SKM-1 treated with dmso at 0.1 percent for 144 hours (cell line): Measurements from ENCODE around the gene RCBTB1.
"Not testable (repeated sequence)": the region's sequence is repeated elsewhere in the genome, so short reads cannot be mapped to it uniquely, and the experiment has no call there.

Experiments used
- DNase-seq: peaks from one replicate; lab custom pipeline; 2025; ENCODE audit not compliant: unreplicated experiment; lab: John Stamatoyannopoulos, UW

RCBTB1 gene

GRCh38 chr13:49606747-49607648 is 21.6 kb upstream of the RCBTB1 start:
- DNase-seq: peak; percentile 88

GRCh38 chr13:49604570-49604969 is 19.2 kb upstream of the RCBTB1 start:
- DNase-seq: no peak

- DNase-seq: not testable (repeated sequence)
These were observed 17.3 kb upstream of the RCBTB1 start for GRCh38 chr13:49602615-49603014.

DNA sequence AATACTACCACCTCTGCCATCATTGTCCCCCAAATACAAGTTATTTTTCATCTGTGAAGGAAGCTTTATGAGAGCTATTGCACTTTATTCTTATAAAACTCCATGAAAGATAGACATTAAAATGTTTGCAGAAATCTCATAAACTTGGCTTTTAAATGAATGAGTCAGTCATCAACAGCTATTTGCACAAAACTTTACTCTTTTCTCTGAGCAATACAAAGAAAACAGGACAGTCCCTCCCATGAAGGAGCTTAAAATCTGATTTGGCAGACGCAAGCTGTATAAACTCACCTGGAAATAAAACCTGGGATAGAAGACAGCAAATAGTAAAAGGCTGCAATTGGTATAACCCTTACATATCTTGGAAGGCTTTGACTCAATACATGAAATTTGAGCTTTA is 16.6 kb upstream of the RCBTB1 start:
- no peak for DNase-seq

- no peak for DNase-seq
These were observed 11.8 kb upstream of the RCBTB1 start for GRCh38 chr13:49597043-49597641.

DNA sequence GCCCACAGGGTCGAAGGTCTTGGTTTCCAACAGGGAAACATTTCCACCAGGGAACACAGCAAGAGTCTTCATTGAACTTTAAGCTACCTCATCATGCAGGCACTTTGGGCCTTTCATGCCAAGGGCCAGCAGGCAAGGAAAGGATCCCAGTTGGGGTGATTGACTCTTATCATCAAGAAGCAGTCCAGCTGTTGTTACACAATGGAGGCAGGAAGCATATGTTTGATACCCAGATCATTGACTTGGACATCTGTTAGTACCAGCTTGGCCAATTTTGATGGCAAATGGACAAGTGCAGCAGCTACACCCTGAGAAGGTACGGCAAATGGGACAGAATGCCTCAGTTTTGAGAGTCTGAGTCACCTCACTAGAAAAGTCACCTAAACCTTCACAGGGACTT is 10.9 kb upstream of the RCBTB1 start:
- no peak for DNase-seq

GRCh38 chr13:49594576-49594975 is 9.2 kb upstream of the RCBTB1 start:
- no peak for DNase-seq

DNA sequence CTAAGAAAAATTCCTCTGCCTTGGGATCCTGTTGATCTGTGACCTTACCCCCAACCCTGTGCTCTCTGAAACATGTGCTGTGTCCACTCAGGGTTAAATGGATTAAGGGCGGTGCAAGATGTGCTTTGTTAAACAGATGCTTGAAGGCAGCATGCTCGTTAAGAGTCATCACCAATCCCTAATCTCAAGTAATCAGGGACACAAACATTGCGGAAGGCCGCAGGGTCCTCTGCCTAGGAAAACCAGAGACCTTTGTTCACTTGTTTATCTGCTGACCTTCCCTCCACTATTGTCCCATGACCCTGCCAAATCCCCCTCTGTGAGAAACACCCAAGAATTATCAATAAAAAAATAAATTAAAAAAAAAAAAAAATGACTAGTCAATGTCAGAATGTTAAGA is 8.5 kb upstream of the RCBTB1 start:
- DNase-seq: not testable (repeated sequence)

GRCh38 chr13:49590714-49591113 is 5.4 kb upstream of the RCBTB1 start:
- DNase-seq: not testable (repeated sequence)

- no peak for DNase-seq
These were observed 2.0 kb upstream of the RCBTB1 start for GRCh38 chr13:49587311-49587847.

DNA sequence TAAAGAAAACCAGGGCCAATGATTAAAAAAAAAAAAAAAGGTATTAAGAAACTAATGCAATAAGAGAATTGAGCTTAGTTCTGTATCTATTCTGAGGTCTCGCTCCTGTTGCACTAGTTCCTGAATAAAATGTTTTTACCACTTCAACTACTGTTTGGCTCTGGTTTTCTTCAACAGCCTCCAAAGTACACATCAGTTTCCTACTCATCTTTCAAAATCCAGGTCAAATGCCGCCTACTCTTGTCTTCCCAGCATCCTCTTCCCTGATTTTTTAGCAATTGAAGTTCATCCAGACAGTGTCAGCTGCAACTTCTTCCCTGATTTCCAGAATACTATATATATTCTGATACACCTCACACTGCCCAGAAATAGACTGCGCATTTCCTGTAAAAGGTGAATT is 1.4 kb upstream of the RCBTB1 start:
- DNase-seq: no peak

- DNase-seq: no peak
These were observed 581 bp downstream of the RCBTB1 start for GRCh38 chr13:49584771-49585182.

DNA sequence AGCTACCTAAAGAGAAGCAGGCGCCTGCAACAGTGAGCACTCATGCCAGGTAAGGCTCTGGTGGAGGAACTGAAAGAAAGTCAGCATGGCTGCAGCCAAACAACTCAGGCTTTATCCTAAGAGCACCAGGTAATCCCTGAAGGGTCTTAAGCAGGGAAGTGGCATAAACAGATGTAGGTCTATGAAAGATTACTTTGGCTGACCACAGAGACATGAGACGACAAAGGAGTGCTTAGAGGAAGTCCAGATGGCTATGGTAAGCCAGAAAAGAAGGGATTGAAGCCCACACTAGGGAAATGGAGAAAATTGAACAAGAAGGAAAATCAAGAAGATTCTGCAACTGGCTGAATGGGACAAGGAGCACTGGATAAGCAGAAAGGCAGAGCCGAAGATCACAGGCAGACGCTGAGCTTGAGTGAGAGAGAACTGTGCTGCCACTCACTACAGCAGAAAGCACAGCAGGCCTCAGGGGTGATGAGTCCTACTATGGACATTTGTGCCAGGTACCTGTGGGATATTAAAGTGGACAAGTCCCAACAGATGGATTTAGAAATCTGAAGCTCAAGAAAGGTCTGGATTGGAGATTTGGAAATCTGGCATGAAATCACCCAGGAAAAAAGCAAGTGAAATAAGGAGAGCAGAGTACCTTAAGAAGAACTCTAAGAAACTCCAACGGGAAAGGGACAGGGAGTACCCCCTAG is 4.2 kb downstream of the RCBTB1 start:
- no peak for DNase-seq

DNA sequence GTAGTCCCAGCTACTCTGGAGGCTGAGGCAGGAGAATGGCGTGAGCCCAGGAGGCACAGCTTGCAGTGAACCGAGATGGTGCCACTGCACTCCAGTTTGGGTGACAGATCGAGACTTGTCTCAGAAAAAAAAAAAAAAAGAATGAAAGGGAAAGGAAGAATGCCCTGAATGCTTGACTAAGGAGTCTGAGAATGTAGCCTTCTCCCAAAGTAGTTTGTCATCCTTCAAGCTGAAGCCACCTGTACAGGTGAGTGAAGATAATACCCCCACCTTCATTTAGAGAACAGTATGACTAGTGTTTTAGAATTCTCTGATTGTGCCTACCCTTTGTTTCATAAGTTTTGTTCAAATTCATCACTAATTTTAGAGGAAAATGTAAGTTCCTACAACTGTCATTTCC is 5.9 kb downstream of the RCBTB1 start:
- no peak for DNase-seq

GRCh38 chr13:49571299-49572240 is 13.8 kb downstream of the RCBTB1 start:
- no peak for DNase-seq

- DNase-seq: no peak
These were observed 15.2 kb downstream of the RCBTB1 start for GRCh38 chr13:49569993-49570689.

DNA sequence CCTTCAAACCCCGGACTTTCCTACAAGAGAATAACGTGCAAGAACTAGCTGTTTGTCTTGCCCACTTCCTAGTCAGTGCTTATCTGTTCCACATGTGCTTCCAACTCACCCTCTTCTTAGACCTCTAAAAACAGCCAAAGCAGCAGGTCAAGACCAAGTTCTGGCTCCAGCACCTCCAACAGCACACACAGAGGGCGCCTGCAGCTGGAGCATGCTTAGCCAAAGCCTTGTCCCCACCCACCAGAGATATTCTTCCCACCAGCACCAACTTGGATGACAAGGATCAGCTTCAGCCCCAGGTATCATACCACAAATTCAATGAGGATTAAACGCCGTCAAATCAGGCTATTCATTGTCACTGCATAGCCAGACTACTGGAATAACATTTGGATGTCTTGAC is 17.9 kb downstream of the RCBTB1 start:
- DNase-seq: no peak

GRCh38 chr13:49566461-49566860 is 18.9 kb downstream of the RCBTB1 start:
- no peak for DNase-seq

DNA sequence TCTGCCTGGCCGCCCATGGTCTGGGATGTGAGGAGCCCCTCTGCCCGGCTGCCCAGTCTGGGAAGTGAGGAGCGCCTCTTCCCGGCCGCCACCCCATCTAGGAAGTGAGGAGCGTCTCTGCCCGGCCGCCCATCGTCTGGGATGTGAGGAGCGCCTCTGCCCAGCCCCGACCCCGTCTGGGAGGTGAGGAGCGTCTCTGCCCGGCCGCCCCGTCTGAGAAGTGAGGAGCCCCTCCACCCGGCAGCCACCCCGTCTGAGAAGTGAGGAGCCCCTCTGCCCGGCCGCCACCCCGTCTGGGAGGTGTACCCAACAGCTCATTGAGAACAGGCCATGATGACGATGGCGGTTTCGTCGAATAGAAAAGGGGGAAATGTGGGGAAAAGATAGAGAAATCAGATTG is 19.9 kb downstream of the RCBTB1 start:
- DNase-seq: not testable (repeated sequence)

GRCh38 chr13:49563516-49563915 is 21.8 kb downstream of the RCBTB1 start:
- DNase-seq: no peak
